NCI-H1694 (cell line): ENCODE results near the gene TLE3.

Experiments
- DNase-seq: peaks from one replicate; lab custom pipeline; 2025; lab: John Stamatoyannopoulos, UW

The TLE3 gene

GRCh38 chr15:70027518-70027917 lies 70.2 kb downstream of the TLE3 start:
- DNase-seq: no peak

DNA sequence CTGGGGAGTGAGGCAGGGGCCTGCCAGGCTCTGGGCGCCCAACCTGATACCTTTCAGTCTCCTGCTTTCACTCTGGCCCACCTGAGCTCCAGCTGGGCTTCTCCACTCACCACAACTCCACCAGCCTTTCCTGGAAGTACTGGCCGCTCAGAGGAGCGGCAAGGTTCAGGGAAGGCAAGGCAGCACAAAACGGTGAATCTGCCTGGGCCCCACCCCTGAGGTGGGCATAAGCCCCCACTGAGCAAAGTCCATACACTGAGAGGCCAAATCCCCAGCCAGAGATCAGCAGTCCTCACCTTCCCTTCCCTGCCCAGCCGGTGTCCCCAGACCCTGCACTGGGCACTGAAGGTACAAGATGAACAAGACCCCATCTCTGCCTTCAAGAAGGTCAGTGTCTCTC lies 70.7 kb downstream of the TLE3 start:
- no peak for DNase-seq

DNA sequence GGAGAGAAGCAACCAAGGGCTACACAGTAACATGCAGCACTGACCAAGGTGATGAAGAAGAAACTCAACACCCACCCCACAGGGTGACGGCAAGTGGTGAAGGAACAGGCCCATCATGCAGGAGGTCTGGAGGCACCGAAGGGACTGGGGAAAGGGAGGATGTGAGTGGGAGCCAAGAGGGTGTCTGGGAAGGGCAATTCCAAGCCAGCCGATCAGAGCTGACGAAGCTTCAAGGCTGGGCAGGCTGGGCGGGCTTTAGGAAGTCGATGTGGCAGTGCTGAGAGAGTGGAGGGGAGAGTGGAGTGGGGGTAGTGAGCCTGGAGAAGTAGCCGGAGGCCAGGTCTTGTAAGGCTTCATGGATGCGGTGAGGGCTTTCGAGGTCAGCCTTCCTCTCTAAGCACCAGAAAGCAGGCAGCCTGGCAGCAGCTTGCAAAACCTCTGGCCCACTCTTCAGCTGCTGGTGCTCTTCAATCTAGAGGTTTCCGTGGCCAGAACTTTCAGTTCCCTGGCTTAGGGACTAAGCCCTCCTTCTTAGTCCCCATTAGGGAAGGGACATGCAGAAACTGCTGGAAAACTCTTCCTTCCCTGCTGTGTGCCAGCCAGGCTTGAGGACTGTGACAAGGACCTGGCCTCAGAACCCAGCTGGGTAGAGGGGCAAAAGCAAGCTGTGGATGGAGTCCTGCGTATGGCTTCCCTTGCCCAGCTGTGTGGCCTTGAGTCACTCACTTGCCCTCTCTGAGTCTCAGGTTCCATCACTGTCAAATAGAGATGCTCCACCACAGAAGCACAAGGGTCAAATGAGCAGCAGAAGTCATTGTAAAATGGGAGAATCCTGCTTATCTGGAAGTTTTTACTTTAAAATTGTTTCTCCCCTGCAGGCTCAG lies 72.1 kb downstream of the TLE3 start:
- DNase-seq: no peak

GRCh38 chr15:70024521-70024920 lies 73.2 kb downstream of the TLE3 start:
- DNase-seq: no peak

DNA sequence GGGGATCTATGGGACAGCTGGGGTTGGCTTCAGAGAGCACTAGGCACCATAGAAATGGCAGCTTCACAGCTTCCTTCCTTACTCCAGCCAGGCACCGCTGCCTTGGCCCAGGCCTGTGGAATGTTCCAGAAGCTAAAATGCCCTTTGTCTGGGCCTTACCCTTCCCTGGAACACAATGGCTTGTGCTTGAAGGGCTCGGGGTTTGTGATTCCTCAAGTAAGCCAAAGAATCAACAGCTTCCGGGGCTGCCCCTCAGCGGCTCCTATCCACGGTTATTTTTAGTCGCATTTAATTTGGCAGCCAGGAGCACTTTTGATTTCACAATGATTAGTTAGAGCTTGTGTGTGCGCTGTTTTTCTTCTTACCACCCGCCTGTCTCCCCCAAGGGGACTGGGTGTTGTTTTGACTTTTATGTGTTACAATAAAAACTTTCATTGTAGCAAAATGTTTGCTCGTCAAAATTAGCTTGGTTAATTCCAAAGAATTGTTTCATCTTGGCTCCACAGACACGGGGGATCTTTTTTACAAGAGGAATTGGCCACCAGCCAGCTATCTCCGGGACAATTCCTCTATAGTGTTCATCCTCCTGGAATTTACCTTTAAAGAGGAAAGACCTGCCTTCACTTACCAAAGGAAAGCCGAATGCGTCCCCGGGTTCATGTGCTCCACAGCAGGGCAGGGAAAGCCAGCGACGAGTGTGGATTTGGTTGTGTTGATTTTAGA lies 73.8 kb downstream of the TLE3 start:
- no peak for DNase-seq

DNA sequence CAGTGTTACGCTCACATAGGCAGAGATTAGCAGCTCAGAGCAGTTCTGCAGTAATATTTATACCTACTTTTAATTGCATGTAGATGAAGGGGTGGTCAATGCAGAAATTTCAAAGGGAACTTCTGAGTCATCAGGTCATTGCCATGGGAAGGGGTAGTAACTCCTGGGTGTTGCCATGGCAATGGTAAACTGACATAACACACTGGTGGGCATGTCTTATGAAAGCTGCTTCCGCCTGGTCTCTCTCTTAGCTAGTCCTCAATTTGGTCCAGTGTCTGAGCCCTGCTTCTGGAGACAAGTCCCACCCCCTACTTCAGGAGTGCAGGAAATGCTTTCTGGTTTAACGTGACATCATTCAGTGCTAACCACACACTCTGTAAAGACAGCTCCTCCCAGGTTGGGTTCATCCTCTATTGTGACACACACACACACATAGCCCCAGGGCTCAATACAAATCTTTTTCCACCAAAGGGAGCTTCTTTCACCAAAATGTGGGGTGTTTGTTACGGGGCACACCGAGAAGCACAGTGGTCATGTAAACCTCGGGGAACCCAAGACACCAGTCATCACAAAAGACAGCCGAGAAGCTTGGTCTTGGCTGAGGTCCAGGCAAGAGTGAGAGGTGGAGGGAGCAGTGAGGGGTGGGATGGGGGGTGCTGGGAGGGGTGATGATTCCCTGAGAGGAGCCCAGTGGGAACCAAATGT lies 74.5 kb downstream of the TLE3 start:
- no peak for DNase-seq

DNA sequence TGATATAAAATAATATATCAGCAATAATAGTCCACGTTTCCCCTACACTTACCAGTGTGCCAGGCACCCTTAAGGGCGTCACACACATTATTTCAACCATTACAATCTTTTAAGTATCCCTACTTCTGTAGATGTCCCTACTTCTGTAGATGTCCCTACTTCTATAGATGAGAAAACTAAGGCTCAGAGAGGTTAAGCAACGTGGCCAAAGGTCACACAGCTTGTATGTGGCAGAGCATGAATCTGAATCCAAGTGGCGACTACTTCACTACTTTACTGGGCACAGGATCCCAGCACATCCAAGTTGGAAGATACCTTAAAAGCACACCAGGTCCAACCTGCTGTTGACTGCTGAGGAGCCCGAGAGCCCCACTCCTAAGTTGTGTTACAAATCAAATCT lies 77.5 kb downstream of the TLE3 start:
- no peak for DNase-seq

GRCh38 chr15:70018646-70019600 lies 78.8 kb downstream of the TLE3 start:
- no peak for DNase-seq

GRCh38 chr15:70017801-70018200 lies 79.9 kb downstream of the TLE3 start:
- DNase-seq: no peak

GRCh38 chr15:70017025-70017424 lies 80.7 kb downstream of the TLE3 start:
- no peak for DNase-seq

GRCh38 chr15:70016511-70016994 lies 81.2 kb downstream of the TLE3 start:
- no peak for DNase-seq

- DNase-seq: no peak
Observed at GRCh38 chr15:70014860-70015490, 82.7 kb downstream of the TLE3 start.

- DNase-seq: no peak
Observed at GRCh38 chr15:70014331-70014730, 83.4 kb downstream of the TLE3 start.

DNA sequence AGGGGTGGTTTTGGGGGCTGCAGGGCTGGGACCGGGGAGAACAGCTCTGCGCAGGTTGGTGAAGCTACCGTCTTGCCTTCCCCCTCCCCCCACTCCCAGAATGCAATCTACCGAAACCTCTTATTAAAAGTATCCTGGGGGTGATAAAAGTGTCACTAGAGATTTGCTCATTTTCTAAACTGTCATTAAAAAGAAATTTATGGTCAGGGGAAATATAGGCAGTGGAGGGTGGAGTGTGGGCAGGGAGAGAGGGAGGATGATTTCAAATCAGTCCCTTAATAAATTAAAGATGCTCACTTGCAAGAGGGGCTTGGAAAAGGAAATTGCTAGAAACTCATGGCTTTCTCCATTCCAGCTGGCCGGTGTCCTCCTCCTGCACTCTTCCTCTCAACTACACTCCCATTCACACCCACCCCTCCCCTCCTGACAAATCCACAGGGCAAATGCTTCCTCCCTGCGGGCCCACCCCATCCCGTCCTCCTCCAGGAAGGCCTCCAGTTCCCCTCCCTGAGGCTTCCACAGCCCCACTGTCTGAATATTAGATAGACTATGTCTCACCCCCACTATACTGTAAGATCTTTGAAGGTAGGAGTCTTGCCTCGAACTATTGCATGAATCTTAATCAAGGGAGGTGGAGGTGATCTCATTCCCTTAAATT lies 83.9 kb downstream of the TLE3 start:
- no peak for DNase-seq

- no peak for DNase-seq
Observed at GRCh38 chr15:70012895-70013294, 84.8 kb downstream of the TLE3 start.

- no peak for DNase-seq
Observed at GRCh38 chr15:70008697-70009290, 88.9 kb downstream of the TLE3 start.

DNA sequence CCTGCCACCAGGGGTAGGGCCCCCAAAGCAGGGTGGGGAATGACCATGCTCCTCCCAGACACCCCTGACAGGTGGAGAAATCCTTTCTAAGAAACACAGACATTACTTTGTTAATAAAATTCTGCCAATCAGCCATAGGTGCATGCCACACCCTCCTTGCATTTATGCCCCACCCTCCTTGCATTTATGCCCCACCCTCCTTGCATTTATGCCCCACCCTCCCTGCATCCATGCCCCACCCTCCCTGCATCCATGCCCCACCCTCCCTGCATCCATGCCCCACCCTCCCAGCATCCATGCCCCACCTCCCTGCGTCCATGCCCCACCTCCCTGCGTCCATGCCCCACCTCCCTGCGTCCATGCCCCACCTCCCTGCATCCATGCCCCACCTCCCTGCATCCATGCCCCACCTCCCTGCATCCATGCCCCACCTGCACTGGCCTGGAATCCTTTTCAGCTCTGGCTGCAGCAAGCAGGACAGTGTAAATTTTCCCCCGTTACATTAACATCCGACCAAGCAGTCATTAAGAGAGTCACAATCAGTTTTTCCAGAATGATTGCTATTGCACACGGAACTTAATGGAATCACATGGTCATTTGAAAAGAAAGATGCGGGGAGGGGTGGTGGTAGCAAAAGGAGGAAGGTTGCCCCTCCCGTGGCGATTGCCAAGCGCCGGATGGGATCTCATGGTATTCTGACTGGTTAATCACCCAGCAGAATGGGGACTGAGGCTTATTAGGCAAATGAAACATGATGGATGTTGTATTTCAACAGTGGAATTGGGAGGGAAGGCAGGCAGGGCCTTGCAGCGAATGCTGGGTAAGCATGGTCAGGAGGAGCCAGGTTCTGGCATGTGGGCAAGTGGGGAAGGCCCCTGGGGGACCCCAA lies 91.2 kb downstream of the TLE3 start:
- no peak for DNase-seq

GRCh38 chr15:70004826-70005225 lies 92.9 kb downstream of the TLE3 start:
- DNase-seq: no peak

GRCh38 chr15:70002897-70003296 lies 94.8 kb downstream of the TLE3 start:
- no peak for DNase-seq
